ENCODE results near the gene ZNF441.
"Not testable (repeated sequence)": the region's sequence is repeated elsewhere in the genome, so short reads cannot be mapped to it uniquely, and the experiment has no call there.

ZNF441 gene

GRCh38 chr19:11776669-11777068 lies 9.9 kb downstream of the ZNF441 start:
- in situ Hi-C loops (cut with MboI; ENCODE audit: low sequenced_read_pairs), result not testable (repeated sequence)

GRCh38 chr19:11780431-11781020 lies 13.7 kb downstream of the ZNF441 start:
- in situ Hi-C loops (cut with MboI; ENCODE audit: low sequenced_read_pairs), result no loop called here

GRCh38 chr19:11781295-11782057 lies 14.7 kb downstream of the ZNF441 start:
- in situ Hi-C loops (cut with MboI; ENCODE audit: low sequenced_read_pairs), result no loop called here

GRCh38 chr19:11783767-11784166 lies 17.0 kb downstream of the ZNF441 start:
- in situ Hi-C loops (cut with MboI; ENCODE audit: low sequenced_read_pairs), result no loop called here

GRCh38 chr19:11784356-11784755 lies 17.6 kb downstream of the ZNF441 start:
- in situ Hi-C loops (cut with MboI; ENCODE audit: low sequenced_read_pairs), result no loop called here

GRCh38 chr19:11787536-11787935 lies 20.7 kb downstream of the ZNF441 start:
- in situ Hi-C loops (cut with MboI; ENCODE audit: low sequenced_read_pairs), result no loop called here

- in situ Hi-C loops (cut with MboI; ENCODE audit: low sequenced_read_pairs), result no loop called here
Measured at GRCh38 chr19:11792942-11793341, 26.1 kb downstream of the ZNF441 start.

GRCh38 chr19:11797491-11797890 lies 30.7 kb downstream of the ZNF441 start:
- in situ Hi-C loops (cut with MboI; ENCODE audit: low sequenced_read_pairs), result no loop called here

- in situ Hi-C loops (cut with MboI; ENCODE audit: low sequenced_read_pairs), result no loop called here
Measured at GRCh38 chr19:11798391-11799330, 31.9 kb downstream of the ZNF441 start, which contains the start of gene ZNF491. ZNF491 (plus strand) TSS chr19:11798523; CDS start chr19:11805954, 7,431 bp downstream.

- in situ Hi-C loops (cut with MboI; ENCODE audit: low sequenced_read_pairs), result no loop called here
Measured at GRCh38 chr19:11806354-11807098, 39.7 kb downstream of the ZNF441 start.

- in situ Hi-C loops (cut with MboI; ENCODE audit: low sequenced_read_pairs), result no loop called here
Measured at GRCh38 chr19:11807099-11807380, 40.2 kb downstream of the ZNF441 start.

- in situ Hi-C loops (cut with MboI; ENCODE audit: low sequenced_read_pairs), result no loop called here
Measured at GRCh38 chr19:11813703-11814028, 46.9 kb downstream of the ZNF441 start.

- in situ Hi-C loops (cut with MboI; ENCODE audit: low sequenced_read_pairs), result no loop called here
Measured at GRCh38 chr19:11814029-11814699, 47.4 kb downstream of the ZNF441 start, which contains the start of gene ZNF440. ZNF440 (plus strand) TSS chr19:11814273; CDS start chr19:11814448, 175 bp downstream.

GRCh38 chr19:11814700-11815035 lies 47.9 kb downstream of the ZNF441 start:
- in situ Hi-C loops (cut with MboI; ENCODE audit: low sequenced_read_pairs), result no loop called here

- in situ Hi-C loops (cut with MboI; ENCODE audit: low sequenced_read_pairs), result no loop called here
Measured at GRCh38 chr19:11821474-11822109, 54.8 kb downstream of the ZNF441 start.

GRCh38 chr19:11828957-11829876 lies 62.4 kb downstream of the ZNF441 start:
- in situ Hi-C loops (cut with MboI; ENCODE audit: low sequenced_read_pairs), result not testable (repeated sequence)

GRCh38 chr19:11832253-11832912 lies 65.6 kb downstream of the ZNF441 start:
- in situ Hi-C loops (cut with MboI; ENCODE audit: low sequenced_read_pairs), result no loop called here

GRCh38 chr19:11833541-11833940 lies 66.7 kb downstream of the ZNF441 start:
- in situ Hi-C loops (cut with MboI; ENCODE audit: low sequenced_read_pairs), result no loop called here
